ENCODE data around the gene CMSS1. TPM values are rescaled to one million over a fixed set of nuclear protein-coding genes. Genes with fewer than 3 reads are reported as not detected.
"Not testable (repeated sequence)": the region's sequence is repeated elsewhere in the genome, so short reads cannot be mapped to it uniquely, and the experiment has no call there.

Gene CMSS1
- total RNA-seq, 1 donor from 2014 or later: 19.7 TPM

DNA sequence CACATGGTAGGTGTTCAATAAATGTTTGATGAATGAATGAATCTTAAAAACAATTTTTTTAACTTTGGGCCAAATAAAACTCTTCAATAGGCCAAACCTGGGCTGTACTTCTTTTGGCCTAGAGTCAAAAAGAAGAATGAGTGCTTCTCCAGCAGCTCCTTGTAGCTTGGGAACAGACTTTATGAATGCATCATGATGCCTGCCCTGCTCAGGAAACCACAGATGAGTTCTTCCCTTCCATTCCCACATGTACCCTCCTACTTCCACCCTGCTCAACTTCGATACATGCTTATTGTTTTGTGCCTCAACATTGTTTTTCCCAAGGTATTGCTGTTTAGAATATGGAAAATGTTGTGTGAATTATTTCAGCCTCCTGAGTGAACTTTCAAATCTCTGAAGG is 209.7 kb downstream of the CMSS1 start:
- no peak for DNase-seq

- DNase-seq: no peak
Measured at GRCh38 chr3:100029052-100029451, 211.4 kb downstream of the CMSS1 start.

GRCh38 chr3:100029689-100030088 is 212.0 kb downstream of the CMSS1 start:
- DNase-seq: no peak

GRCh38 chr3:100030346-100030745 is 212.7 kb downstream of the CMSS1 start:
- no peak for DNase-seq

- no peak for DNase-seq
Measured at GRCh38 chr3:100030914-100031425, 213.3 kb downstream of the CMSS1 start.

DNA sequence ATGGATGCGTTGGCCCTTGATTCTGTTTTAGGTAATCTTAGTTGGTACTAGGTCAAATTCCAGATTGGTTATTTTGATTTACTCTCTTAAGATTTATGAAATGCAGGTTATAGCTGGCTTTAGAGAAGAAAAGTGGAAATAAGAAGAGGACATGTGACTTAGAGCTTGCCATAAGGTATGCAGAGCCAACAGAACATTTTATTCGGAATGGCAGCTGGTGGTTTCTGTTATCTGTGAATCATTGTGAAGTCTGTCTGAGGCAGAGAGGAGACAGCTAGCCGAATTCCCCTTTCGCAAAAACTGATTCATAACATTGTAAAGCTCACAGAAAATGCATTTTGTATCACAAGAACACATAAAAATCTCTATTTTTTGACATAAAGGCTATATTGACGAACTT is 214.6 kb downstream of the CMSS1 start:
- DNase-seq: no peak

- DNase-seq: peak; percentile 67
Measured at GRCh38 chr3:100033184-100033583, 215.5 kb downstream of the CMSS1 start.

DNA sequence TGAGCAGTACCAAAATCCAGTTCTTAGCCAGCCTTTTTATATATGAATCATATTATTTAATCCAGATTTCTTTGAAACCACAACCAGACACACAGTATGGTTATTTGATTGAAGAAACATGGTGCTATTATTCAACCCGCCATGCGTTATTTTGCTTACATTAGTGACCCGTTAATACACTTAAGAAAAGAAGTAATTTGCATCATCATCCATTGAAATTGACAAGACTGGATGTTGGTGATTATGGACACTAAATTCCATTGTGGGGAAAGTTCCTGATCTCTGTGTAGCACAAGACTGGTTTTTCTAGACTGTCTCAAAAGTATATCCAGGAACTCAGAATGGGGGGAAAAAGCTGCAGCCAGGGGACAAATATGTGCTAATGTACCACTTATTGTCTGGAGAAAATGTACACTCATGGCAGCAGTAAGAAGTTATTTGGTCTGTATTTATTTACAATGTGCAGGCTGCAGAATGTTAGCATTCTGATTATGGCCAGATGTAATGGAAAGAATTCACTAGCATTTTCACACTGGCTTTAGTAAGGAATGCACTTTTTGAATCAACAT is 216.3 kb downstream of the CMSS1 start:
- DNase-seq: peak; percentile 64

DNA sequence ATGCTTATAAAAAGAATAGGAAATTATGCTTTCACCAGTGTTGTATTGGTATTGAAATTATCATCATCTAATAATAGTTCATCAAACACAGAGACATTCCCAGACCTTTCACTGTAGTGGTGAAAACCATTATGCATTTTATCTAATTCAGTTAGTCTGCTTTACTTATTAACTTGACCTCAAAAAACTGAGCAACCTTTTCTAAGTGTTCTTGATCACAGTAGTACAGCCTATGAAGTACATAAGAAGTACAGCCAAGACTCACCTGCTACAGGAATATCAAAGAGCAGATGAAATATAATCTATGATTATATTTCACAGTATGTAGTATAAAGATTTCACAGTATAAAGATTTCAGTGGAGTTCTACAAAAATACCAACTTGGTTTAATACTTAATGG is 221.4 kb downstream of the CMSS1 start:
- no peak for DNase-seq

DNA sequence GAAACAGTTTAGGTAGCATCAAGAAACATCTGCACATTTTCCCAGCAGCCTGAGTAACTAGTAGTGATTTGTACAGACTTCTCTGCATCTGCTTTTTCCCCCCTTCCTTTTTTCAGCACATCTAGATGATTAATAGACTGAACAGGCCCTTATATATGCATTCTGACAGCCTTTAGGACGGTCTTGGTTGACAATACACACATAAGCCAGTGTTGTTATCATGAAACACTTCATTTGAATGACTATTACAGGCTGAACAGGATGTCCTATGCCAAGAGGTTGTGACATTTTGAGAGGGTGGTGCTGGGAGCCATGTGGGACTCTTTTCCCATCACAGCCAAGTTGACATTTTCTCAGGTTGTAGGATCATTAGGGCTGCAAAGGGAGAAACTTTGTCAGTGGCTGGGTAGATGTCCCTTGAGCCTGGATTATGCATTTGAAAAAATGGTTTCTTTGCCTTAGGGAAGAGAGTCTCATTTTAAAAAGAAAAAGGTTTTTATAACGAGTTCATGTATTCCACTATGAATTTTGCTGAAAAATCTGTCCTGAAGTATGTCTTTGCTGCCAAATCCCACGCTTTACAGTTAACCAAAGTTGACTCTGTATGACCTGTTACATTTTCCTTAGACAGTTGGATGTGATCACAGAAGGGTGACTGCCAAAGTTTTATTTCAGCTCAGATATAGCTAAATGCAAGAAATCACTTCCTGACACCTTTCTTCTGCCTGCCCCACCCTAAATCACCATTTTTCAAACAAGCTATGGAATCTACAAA is 223.0 kb downstream of the CMSS1 start:
- DNase-seq: peak; percentile 47

DNA sequence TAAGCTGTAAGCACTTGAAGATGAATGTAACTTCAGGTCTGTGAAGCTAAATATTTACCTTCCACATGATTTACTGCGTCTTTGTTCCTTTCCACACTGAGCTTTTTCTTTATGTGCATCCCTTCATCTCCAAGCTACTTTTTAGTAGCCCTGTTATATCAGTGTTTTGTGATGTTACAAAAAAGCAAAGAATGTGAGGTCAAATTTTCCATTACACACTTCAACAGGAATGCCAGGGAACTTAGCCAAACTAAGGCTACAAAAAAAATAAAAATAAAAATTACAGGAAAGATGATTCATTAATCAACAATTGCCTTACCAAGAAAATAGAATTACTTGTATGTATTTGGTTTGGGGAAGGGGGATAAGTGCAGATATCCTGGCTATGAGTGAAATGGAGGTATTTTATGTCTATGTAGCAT is 223.7 kb downstream of the CMSS1 start:
- peak; percentile 77 for DNase-seq

- DNase-seq: no peak
Measured at GRCh38 chr3:100042166-100042981, 224.7 kb downstream of the CMSS1 start.

- no peak for DNase-seq
Measured at GRCh38 chr3:100043271-100043670, 225.6 kb downstream of the CMSS1 start.

GRCh38 chr3:100044369-100044768 is 226.7 kb downstream of the CMSS1 start:
- no peak for DNase-seq

GRCh38 chr3:100045696-100046095 is 228.0 kb downstream of the CMSS1 start:
- peak; percentile 79 for DNase-seq

DNA sequence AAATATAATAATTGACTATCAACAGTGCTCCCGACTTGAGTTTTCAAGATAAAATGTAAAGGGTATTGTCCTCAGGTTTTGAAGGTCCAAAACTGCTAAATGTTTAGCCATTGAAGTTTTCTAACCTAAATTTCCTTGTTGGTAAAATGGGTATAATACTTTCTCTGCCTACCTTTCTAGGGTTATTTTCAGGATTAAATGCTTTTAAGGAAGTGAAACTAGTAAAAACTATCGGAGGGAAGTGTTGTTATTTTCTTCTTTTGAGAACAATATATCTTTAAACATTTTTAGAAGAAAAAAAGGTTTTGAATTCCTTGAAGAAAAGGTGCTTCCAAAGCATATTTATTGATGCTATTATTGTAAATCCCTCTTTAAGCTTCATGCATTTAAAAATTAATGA is 229.3 kb downstream of the CMSS1 start:
- no peak for DNase-seq

- no peak for DNase-seq
Measured at GRCh38 chr3:100047455-100048141, 229.9 kb downstream of the CMSS1 start.

- no peak for DNase-seq
Measured at GRCh38 chr3:100048248-100048647, 230.6 kb downstream of the CMSS1 start.

DNA sequence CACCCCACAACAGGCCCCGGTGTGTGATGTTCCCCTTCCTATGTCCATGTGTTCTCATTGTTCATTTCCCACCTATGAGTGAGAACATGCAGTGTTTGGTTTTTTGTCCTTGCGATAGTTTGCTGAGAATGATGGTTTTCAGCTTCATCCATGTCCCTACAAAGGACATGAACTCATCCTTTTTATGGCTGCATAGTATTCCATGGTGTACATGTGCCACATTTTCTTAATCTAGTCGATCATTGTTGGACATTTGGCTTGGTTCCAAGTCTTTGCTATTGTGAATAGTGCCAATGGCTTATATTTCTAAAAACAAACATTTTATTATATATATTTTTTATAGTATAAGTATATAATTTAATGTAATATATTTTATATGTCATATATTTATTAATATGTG is 233.9 kb downstream of the CMSS1 start:
- DNase-seq: not testable (repeated sequence)

- no peak for DNase-seq
Measured at GRCh38 chr3:100053951-100054620, 236.4 kb downstream of the CMSS1 start.

DNA sequence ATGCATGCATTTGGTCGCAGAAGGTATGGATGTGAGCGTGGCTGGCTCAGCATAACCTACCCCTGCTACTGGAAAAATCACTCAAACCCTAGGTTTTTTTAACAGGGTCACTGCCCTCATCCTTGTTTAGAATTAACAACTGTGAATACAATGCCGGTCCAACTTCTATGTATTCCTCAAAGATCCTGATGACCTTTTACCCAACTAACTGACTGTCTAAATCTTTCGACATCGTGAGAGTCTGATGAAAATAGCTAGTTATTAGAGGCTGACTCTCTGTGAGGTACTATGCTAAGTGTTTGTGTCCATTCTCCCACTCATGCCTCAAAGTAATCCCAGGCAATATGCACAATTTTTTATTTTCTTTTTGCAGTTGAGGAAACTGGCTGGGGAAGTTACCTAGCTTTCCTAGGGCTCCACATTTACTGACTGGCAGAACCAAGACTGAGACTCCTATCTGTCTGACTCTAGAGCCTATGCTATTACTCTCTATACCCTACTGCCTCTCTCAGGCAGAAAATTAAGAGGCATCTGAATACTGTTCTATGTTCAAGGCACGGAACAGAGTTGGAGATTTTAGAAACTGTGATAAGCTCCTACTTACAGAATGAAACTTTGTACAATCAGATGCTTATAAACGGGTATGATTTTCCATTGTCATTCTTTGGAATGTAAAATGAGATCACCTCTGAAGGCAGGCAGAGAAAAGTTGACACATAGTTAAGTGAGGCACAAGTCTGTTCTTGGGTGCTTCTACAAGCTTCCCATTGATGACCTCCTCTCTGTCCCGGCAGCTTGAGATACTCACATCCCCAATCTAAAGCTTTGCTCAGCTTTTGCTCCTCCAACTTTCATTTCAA is 240.3 kb downstream of the CMSS1 start:
- no peak for DNase-seq
